Activated T-helper 1 cell treated with Interleukin-2 at 50 U/mL for 16 hours (primary cell): Measurements from ENCODE around the gene COG5.

ENCODE experiments used
- DNase-seq: peaks from one replicate; pipeline ENCODE4 v3.0.0-alpha.2; 2020; ENCODE audit warnings: low read depth

Gene COG5

GRCh38 chr7:107394276-107394675, 169.4 kb downstream of the COG5 start:
- DNase-seq, result no peak

- no peak for DNase-seq
Observed at GRCh38 chr7:107392830-107393229, 170.9 kb downstream of the COG5 start.

GRCh38 chr7:107390916-107391315, 172.8 kb downstream of the COG5 start:
- no peak for DNase-seq

GRCh38 chr7:107388604-107389003, 175.1 kb downstream of the COG5 start:
- no peak for DNase-seq

GRCh38 chr7:107387573-107388219, 176.0 kb downstream of the COG5 start:
- DNase-seq, result no peak

- DNase-seq, result no peak
Observed at GRCh38 chr7:107387128-107387527, 176.6 kb downstream of the COG5 start.

GRCh38 chr7:107386548-107387102, 177.1 kb downstream of the COG5 start:
- no peak for DNase-seq

- DNase-seq, result no peak
Observed at GRCh38 chr7:107384025-107384424, 179.7 kb downstream of the COG5 start.

- no peak for DNase-seq
Observed at GRCh38 chr7:107383203-107383602, 180.5 kb downstream of the COG5 start.

- DNase-seq, result no peak
Observed at GRCh38 chr7:107381453-107381852, 182.3 kb downstream of the COG5 start.

GRCh38 chr7:107373354-107373753, 190.4 kb downstream of the COG5 start:
- no peak for DNase-seq

GRCh38 chr7:107372298-107372697, 191.4 kb downstream of the COG5 start:
- DNase-seq, result no peak

GRCh38 chr7:107370816-107371215, 192.9 kb downstream of the COG5 start:
- no peak for DNase-seq

- DNase-seq, result no peak
Observed at GRCh38 chr7:107364787-107365186, 198.9 kb downstream of the COG5 start.

GRCh38 chr7:107359520-107360316, 204.0 kb downstream of the COG5 start:
- no peak for DNase-seq

- DNase-seq, result no peak
Observed at GRCh38 chr7:107355616-107356015, 208.1 kb downstream of the COG5 start.

GRCh38 chr7:107354640-107355039, 209.1 kb downstream of the COG5 start:
- DNase-seq, result no peak

- no peak for DNase-seq
Observed at GRCh38 chr7:107353701-107354100, 210.0 kb downstream of the COG5 start.

- no peak for DNase-seq
Observed at GRCh38 chr7:107345898-107346297, 217.8 kb downstream of the COG5 start.

- no peak for DNase-seq
Observed at GRCh38 chr7:107344799-107345198, 218.9 kb downstream of the COG5 start.

GRCh38 chr7:107344286-107344685, 219.4 kb downstream of the COG5 start:
- DNase-seq, result no peak

- DNase-seq, result no peak
Observed at GRCh38 chr7:107338080-107338479, 225.6 kb downstream of the COG5 start.

- DNase-seq, result no peak
Observed at GRCh38 chr7:107332488-107333269, 231.0 kb downstream of the COG5 start.
